Stomach smooth muscle (tissue), 2 donors: ENCODE measurements around the gene SLC26A11.

ENCODE experiments used
- H3K27ac ChIP-seq: one replicate; pipeline ENCODE4 v1.7.0; 2013; ENCODE audit warnings: mild to moderate bottlenecking, low read length, inconsistent platforms
- H3K27me3 ChIP-seq, 2 donors: one replicate each; pipeline ENCODE4 v1.7.0; 2013; ENCODE audit warnings: low read length in 2 of 2; ENCODE audit not compliant: insufficient read depth in 2 of 2, control insufficient read depth in 1 of 2
- H3K36me3 ChIP-seq, 2 donors: one replicate each; pipeline ENCODE4 v1.7.0; 2013; ENCODE audit warnings: low read length in 2 of 2; ENCODE audit not compliant: control insufficient read depth in 2 of 2, insufficient read depth in 2 of 2
- H3K4me1 ChIP-seq: one replicate; pipeline ENCODE4 v1.7.0; 2013; ENCODE audit warnings: low read length; ENCODE audit not compliant: control insufficient read depth, insufficient read depth
- H3K4me3 ChIP-seq, 2 donors: one replicate each; pipeline ENCODE4 v1.7.0; 2013; ENCODE audit warnings: low read length in 2 of 2
- H3K9ac ChIP-seq, 2 donors: one replicate each; pipeline ENCODE4 v1.7.0; 2013; ENCODE audit warnings: low read length in 2 of 2, mild to moderate bottlenecking in 1 of 2
- H3K9me3 ChIP-seq, 2 donors: one replicate each; pipeline ENCODE4 v1.7.0; 2013; ENCODE audit warnings: low read length in 2 of 2; ENCODE audit not compliant: control insufficient read depth in 2 of 2
- donor health status: healthy.
- donor health status: Pancreatic carcinoma.

SLC26A11 gene

GRCh38 chr17:80283116-80283852, 63.1 kb downstream of the SLC26A11 start:
- Histone ChIP-seq H3K9ac (no peak overlapping the region), H3K27ac (no peak overlapping the region), H3K9me3 (no peaks in the 10 kb centered on the region), H3K27me3 (no peaks in the 10 kb centered on the region), H3K4me1 (peaks cover 9% of the 10 kb centered on the region), H3K36me3 (peaks cover 7 to 12% of the 10 kb centered on the region in 2 donors), H3K4me3 (no peak overlapping the region)

- Histone ChIP-seq H3K27ac (no peak overlapping the region), H3K9ac (no peak overlapping the region), H3K27me3 (no peaks in the 10 kb centered on the region), H3K9me3 (no peaks in the 10 kb centered on the region), H3K36me3 (peaks cover 17 to 18% of the 10 kb centered on the region in 2 donors), H3K4me3 (no peak overlapping the region), H3K4me1 (peaks cover 5% of the 10 kb centered on the region)
Observed at GRCh38 chr17:80284631-80285030, 64.4 kb downstream of the SLC26A11 start.

GRCh38 chr17:80285237-80285920, 65.2 kb downstream of the SLC26A11 start:
- H3K4me3 ChIP-seq, result no peak overlapping the region
- H3K27me3 ChIP-seq, result no peaks in the 10 kb centered on the region
- no peaks in the 10 kb centered on the region for H3K4me1 ChIP-seq
- H3K9ac ChIP-seq, result no peak overlapping the region
- peaks cover 24% of the 10 kb centered on the region in 2 donors for H3K36me3 ChIP-seq
- no peak overlapping the region for H3K27ac ChIP-seq
- no peaks in the 10 kb centered on the region for H3K9me3 ChIP-seq

- H3K27ac ChIP-seq, result no peak overlapping the region
- no peaks in the 10 kb centered on the region for H3K27me3 ChIP-seq
- no peak overlapping the region for H3K4me3 ChIP-seq
- H3K4me1 ChIP-seq, result no peaks in the 10 kb centered on the region
- H3K36me3 ChIP-seq, result peaks cover 32 to 33% of the 10 kb centered on the region in 2 donors
- no peak overlapping the region for H3K9ac ChIP-seq
- no peaks in the 10 kb centered on the region for H3K9me3 ChIP-seq
Observed at GRCh38 chr17:80286638-80286960, 66.4 kb downstream of the SLC26A11 start.

- no peak overlapping the region for H3K9ac ChIP-seq
- no peak overlapping the region for H3K27ac ChIP-seq
- no peak overlapping the region for H3K4me3 ChIP-seq
- no peaks in the 10 kb centered on the region for H3K9me3 ChIP-seq
- H3K36me3 ChIP-seq, result peaks cover 36% of the 10 kb centered on the region in 2 donors
- H3K4me1 ChIP-seq, result no peaks in the 10 kb centered on the region
- H3K27me3 ChIP-seq, result no peaks in the 10 kb centered on the region
Observed at GRCh38 chr17:80287038-80287437, 66.8 kb downstream of the SLC26A11 start.

- H3K9ac ChIP-seq, result no peak overlapping the region
- no peaks in the 10 kb centered on the region for H3K9me3 ChIP-seq
- no peaks in the 10 kb centered on the region for H3K27me3 ChIP-seq
- H3K4me1 ChIP-seq, result no peaks in the 10 kb centered on the region
- peaks cover 39 to 43% of the 10 kb centered on the region in 2 donors for H3K36me3 ChIP-seq
- no peak overlapping the region for H3K4me3 ChIP-seq
- no peak overlapping the region for H3K27ac ChIP-seq
Observed at GRCh38 chr17:80287806-80288567, 67.8 kb downstream of the SLC26A11 start.

- Histone ChIP-seq H3K4me3 (no peak overlapping the region), H3K9ac (no peak overlapping the region), H3K9me3 (no peaks in the 10 kb centered on the region), H3K36me3 (peaks cover 48 to 52% of the 10 kb centered on the region in 2 donors), H3K4me1 (no peaks in the 10 kb centered on the region), H3K27ac (no peak overlapping the region), H3K27me3 (no peaks in the 10 kb centered on the region)
Observed at GRCh38 chr17:80289616-80290015, 69.4 kb downstream of the SLC26A11 start.

GRCh38 chr17:80290156-80290555, 69.9 kb downstream of the SLC26A11 start:
- H3K36me3 ChIP-seq, result peaks cover 54 to 57% of the 10 kb centered on the region in 2 donors
- no peak overlapping the region for H3K4me3 ChIP-seq
- H3K9me3 ChIP-seq, result no peaks in the 10 kb centered on the region
- H3K4me1 ChIP-seq, result no peaks in the 10 kb centered on the region
- no peaks in the 10 kb centered on the region for H3K27me3 ChIP-seq
- H3K27ac ChIP-seq, result no peak overlapping the region
- H3K9ac ChIP-seq, result no peak overlapping the region

GRCh38 chr17:80291260-80291659, 71.0 kb downstream of the SLC26A11 start:
- Histone ChIP-seq H3K9me3 (no peaks in the 10 kb centered on the region), H3K4me3 (no peak overlapping the region), H3K27ac (no peak overlapping the region), H3K27me3 (no peaks in the 10 kb centered on the region), H3K4me1 (no peaks in the 10 kb centered on the region), H3K9ac (no peak overlapping the region), H3K36me3 (peaks cover 64 to 66% of the 10 kb centered on the region in 2 donors)

- Histone ChIP-seq H3K9ac (no peak overlapping the region), H3K27me3 (no peaks in the 10 kb centered on the region), H3K9me3 (no peaks in the 10 kb centered on the region), H3K4me1 (no peaks in the 10 kb centered on the region), H3K36me3 (peaks cover 70 to 72% of the 10 kb centered on the region in 2 donors), H3K27ac (no peak overlapping the region), H3K4me3 (no peak overlapping the region)
Observed at GRCh38 chr17:80291691-80292487, 71.7 kb downstream of the SLC26A11 start.
